A673 (cell line): ENCODE data around the gene TMEM203.

Source experiments
- CTCF ChIP-seq: fragments of 300-800, 200-600 bp; sonication (generic); conservative IDR thresholded peaks from 2 replicates; pipeline ENCODE4 v1.5.1; 2017; ENCODE audit warnings: low read depth, mild to moderate bottlenecking, antibody characterized with exemption, low read length, moderate library complexity, mixed read lengths
- EZH2 ChIP-seq: fragments of 200-600 bp; sonication (generic); IDR thresholded peaks from 2 replicates; pipeline ENCODE4 v1.6.1; 2017; ENCODE audit warnings: borderline replicate concordance, low read depth, mild to moderate bottlenecking, mixed read lengths, antibody characterized with exemption, low read length; ENCODE audit not compliant: poor library complexity, severe bottlenecking

GRCh38 chr9:137161558-137162486, 43.6 kb downstream of the TMEM203 start:
- TF ChIP-seq CTCF (no peak), EZH2 (no peak)
